SK-N-SH treated with all-trans-retinoic acid at 6 μM for 48 hours (cell line): ENCODE measurements around the gene SAP30.

ENCODE experiments used
- ARNTL ChIP-seq: fragments of 450-650 bp; formaldehyde crosslinking; IDR thresholded peaks from 2 replicates; pipeline ENCODE4 v1.5.0; 2020; ENCODE audit warnings: low read depth, mild to moderate bottlenecking, moderate library complexity, borderline replicate concordance
- ESRRG ChIP-seq: fragments of 250-450 bp; sonication (Bioruptor Pico); IDR thresholded peaks from 2 replicates; pipeline ENCODE4 v1.6.1; 2021; ENCODE audit warnings: mild to moderate bottlenecking
- PPARA ChIP-seq: fragments of 250-450 bp; sonication (Bioruptor Pico); IDR thresholded peaks from 2 replicates; pipeline ENCODE4 v1.5.0; 2020; ENCODE audit warnings: mild to moderate bottlenecking, borderline replicate concordance
- ZFP30 ChIP-seq: fragments of 450-650 bp; formaldehyde crosslinking; IDR thresholded peaks from 2 replicates; pipeline ENCODE4 v1.5.0; 2022; ENCODE audit warnings: mild to moderate bottlenecking, moderate library complexity
- TF ChIP-seq, protein P1 (sequence below): fragments of 250-450 bp; sonication (Bioruptor Pico); IDR thresholded peaks from 2 replicates; pipeline ENCODE4 v1.8.0; 2020; ENCODE audit warnings: mild to moderate bottlenecking, moderate library complexity, borderline replicate concordance
- TF ChIP-seq, protein P2 (sequence below): fragments of 250-450 bp; sonication (Bioruptor Pico); IDR thresholded peaks from 2 replicates; pipeline ENCODE4 v1.5.0; 2020; ENCODE audit warnings: mild to moderate bottlenecking, moderate library complexity
- TF ChIP-seq, protein P3 (sequence below): fragments of 250-450 bp; sonication (Bioruptor Pico); IDR thresholded peaks from 2 replicates; pipeline ENCODE4 v1.8.0; 2021; ENCODE audit warnings: low read depth, mild to moderate bottlenecking, moderate library complexity, borderline replicate concordance

DNA sequence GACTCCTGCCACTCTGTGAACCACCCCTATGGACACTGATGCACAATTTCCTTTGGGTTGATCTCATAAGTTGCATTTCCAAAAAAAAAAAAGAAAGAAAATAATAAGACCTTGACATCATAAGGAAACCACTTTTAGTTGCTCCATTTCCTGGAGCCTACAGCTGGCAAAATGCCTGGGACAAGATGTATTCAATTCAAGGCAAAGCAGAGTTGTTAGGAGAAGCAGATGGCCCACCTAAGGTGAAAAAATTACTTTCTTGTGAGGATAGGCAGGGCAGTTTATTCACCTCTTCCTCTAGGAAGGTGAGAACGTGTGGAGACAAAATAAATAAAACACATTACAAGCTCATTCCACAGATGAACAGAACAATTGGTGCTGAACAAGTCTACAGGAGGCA is 42.3 kb downstream of the SAP30 start:
- TF ChIP-seq, protein P1, sequence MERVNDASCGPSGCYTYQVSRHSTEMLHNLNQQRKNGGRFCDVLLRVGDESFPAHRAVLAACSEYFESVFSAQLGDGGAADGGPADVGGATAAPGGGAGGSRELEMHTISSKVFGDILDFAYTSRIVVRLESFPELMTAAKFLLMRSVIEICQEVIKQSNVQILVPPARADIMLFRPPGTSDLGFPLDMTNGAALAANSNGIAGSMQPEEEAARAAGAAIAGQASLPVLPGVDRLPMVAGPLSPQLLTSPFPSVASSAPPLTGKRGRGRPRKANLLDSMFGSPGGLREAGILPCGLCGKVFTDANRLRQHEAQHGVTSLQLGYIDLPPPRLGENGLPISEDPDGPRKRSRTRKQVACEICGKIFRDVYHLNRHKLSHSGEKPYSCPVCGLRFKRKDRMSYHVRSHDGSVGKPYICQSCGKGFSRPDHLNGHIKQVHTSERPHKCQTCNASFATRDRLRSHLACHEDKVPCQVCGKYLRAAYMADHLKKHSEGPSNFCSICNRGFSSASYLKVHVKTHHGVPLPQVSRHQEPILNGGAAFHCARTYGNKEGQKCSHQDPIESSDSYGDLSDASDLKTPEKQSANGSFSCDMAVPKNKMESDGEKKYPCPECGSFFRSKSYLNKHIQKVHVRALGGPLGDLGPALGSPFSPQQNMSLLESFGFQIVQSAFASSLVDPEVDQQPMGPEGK, result no peak
- TF ChIP-seq ESRRG (CRISPR knock-in tag), result no peak
- no peak for TF ChIP-seq PPARA (CRISPR knock-in tag)
- TF ChIP-seq, protein P2, sequence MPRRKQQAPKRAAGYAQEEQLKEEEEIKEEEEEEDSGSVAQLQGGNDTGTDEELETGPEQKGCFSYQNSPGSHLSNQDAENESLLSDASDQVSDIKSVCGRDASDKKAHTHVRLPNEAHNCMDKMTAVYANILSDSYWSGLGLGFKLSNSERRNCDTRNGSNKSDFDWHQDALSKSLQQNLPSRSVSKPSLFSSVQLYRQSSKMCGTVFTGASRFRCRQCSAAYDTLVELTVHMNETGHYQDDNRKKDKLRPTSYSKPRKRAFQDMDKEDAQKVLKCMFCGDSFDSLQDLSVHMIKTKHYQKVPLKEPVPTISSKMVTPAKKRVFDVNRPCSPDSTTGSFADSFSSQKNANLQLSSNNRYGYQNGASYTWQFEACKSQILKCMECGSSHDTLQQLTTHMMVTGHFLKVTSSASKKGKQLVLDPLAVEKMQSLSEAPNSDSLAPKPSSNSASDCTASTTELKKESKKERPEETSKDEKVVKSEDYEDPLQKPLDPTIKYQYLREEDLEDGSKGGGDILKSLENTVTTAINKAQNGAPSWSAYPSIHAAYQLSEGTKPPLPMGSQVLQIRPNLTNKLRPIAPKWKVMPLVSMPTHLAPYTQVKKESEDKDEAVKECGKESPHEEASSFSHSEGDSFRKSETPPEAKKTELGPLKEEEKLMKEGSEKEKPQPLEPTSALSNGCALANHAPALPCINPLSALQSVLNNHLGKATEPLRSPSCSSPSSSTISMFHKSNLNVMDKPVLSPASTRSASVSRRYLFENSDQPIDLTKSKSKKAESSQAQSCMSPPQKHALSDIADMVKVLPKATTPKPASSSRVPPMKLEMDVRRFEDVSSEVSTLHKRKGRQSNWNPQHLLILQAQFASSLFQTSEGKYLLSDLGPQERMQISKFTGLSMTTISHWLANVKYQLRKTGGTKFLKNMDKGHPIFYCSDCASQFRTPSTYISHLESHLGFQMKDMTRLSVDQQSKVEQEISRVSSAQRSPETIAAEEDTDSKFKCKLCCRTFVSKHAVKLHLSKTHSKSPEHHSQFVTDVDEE (CRISPR knock-in tag), result no peak
- TF ChIP-seq, protein P3, sequence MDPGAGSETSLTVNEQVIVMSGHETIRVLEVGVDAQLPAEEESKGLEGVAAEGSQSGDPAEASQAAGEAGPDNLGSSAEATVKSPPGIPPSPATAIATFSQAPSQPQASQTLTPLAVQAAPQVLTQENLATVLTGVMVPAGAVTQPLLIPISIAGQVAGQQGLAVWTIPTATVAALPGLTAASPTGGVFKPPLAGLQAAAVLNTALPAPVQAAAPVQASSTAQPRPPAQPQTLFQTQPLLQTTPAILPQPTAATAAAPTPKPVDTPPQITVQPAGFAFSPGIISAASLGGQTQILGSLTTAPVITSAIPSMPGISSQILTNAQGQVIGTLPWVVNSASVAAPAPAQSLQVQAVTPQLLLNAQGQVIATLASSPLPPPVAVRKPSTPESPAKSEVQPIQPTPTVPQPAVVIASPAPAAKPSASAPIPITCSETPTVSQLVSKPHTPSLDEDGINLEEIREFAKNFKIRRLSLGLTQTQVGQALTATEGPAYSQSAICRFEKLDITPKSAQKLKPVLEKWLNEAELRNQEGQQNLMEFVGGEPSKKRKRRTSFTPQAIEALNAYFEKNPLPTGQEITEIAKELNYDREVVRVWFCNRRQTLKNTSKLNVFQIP (CRISPR knock-in tag), result no peak
- no peak for TF ChIP-seq ZFP30 (CRISPR knock-in tag)
- no peak for TF ChIP-seq ARNTL (CRISPR knock-in tag)
